ACC112 (cell line): ENCODE results near the gene ARHGEF39.

Source experiments
- H2AFZ ChIP-seq: fragments of 200-600 bp; sonication (generic); one replicate; pipeline ENCODE4 v1.6.0; 2017; ENCODE audit warnings: antibody characterized with exemption, low read length; ENCODE audit not compliant: unreplicated experiment
- H3K27ac ChIP-seq: fragments of 200-600 bp; sonication (generic); 2 replicates; pipeline ENCODE4 v1.5.1; 2014; ENCODE audit warnings: low read depth, mild to moderate bottlenecking, antibody characterized with exemption, low read length, moderate library complexity
- H3K27me3 ChIP-seq: fragments of 200-600 bp; sonication (generic); 2 replicates; pipeline ENCODE4 v1.6.1; 2014; ENCODE audit warnings: mild to moderate bottlenecking, antibody characterized with exemption, low read length, moderate library complexity, mixed read lengths; ENCODE audit not compliant: insufficient read depth
- H3K36me3 ChIP-seq: fragments of 200-600 bp; sonication (generic); 2 replicates; pipeline ENCODE4 v1.6.1; 2016; ENCODE audit warnings: mild to moderate bottlenecking, antibody characterized with exemption, low read length, moderate library complexity, mixed read lengths; ENCODE audit not compliant: insufficient read depth
- H3K4me1 ChIP-seq: fragments of 200-600 bp; sonication (generic); one replicate; pipeline ENCODE4 v1.6.1; 2016; ENCODE audit warnings: low read length, mixed read lengths; ENCODE audit not compliant: insufficient read depth, unreplicated experiment, control insufficient read depth
- H3K4me3 ChIP-seq: fragments of 200-600 bp; sonication (generic); 2 replicates; pipeline ENCODE4 v1.5.1; 2014; ENCODE audit warnings: mild to moderate bottlenecking, low read depth, low read length
- H3K79me2 ChIP-seq: fragments of 200-600 bp; sonication (generic); one replicate; pipeline ENCODE4 v1.6.0; 2016; ENCODE audit warnings: low read length; ENCODE audit not compliant: control insufficient read depth, unreplicated experiment, insufficient read depth

ARHGEF39 gene

DNA sequence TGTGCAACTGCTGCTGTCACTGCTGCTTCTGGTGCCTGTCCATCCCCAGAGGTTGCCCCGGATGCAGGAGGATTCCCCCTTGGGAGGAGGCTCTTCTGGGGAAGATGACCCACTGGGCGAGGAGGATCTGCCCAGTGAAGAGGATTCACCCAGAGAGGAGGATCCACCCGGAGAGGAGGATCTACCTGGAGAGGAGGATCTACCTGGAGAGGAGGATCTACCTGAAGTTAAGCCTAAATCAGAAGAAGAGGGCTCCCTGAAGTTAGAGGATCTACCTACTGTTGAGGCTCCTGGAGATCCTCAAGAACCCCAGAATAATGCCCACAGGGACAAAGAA, 9.0 kb upstream of the ARHGEF39 start:
- Histone ChIP-seq H3K4me1 (peaks cover 21% of the 10 kb centered on the region), H3K27ac (no peak overlapping the region), H3K79me2 (no peaks in the 10 kb centered on the region), H3K36me3 (no peaks in the 10 kb centered on the region), H3K27me3 (no peaks in the 10 kb centered on the region), H3K4me3 (peak overlapping the region; percentile 19), H2AFZ (no peak overlapping the region)

GRCh38 chr9:35673132-35674024, 8.4 kb upstream of the ARHGEF39 start, which contains the start of gene CA9:
Gene CA9, plus strand, starts transcription at chr9:35673928. Its CDS starts 32 bp downstream, at chr9:35673960.
- H3K4me1 ChIP-seq: peaks cover 21% of the 10 kb centered on the region
- H3K36me3 ChIP-seq: no peaks in the 10 kb centered on the region
- H3K27me3 ChIP-seq: no peaks in the 10 kb centered on the region
- no peak within 1 kb of the TSS for H3K27ac ChIP-seq
- no peaks in the 10 kb centered on the region for H3K79me2 ChIP-seq
- H2AFZ ChIP-seq: no peak within 1 kb of the TSS
- peak within 1 kb of the TSS; percentile 19 for H3K4me3 ChIP-seq

DNA sequence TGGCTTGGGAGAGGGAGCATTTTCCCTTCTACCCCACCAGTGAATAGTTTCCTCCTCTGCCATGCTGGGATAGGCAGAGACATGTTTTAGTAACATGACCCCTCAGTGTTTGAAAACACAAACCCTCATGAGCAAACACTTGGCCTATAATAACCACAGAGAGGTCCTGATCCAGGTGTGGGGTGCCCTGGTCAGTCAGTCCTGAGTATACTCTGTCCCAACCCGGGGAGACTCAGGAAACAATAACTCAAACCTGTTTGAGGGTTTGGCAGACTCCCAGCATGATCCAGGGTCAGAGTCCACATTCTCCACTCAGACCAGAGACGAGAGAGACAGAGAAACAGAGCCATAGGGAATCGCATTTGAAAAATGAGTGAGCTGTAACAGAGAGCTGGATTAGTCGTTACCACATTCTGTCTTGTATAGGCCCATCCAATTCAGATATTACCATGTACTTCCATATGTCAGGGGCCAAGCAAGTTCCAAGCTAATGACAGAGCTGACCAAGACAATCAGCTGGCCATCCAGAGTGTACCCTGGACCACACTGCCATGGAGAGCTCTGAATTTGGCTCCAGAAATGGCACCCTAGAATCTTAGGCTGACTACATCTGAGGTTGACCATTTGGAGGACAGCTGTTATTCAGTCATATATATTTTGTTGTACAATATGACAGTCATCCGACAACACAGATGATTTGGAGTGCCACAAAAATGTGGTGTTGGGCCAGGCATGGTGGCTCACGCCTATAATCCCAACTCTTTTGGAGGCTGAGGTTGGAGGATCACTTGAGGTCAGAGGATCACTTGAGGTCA, 4.5 kb upstream of the ARHGEF39 start:
- no peaks in the 10 kb centered on the region for H3K27me3 ChIP-seq
- H2AFZ ChIP-seq: no peak overlapping the region

GRCh38 chr9:35667939-35668338, 2.9 kb upstream of the ARHGEF39 start:
- Histone ChIP-seq H3K4me1 (peaks cover 34% of the 10 kb centered on the region), H3K79me2 (peaks cover 13% of the 10 kb centered on the region), H3K27me3 (no peaks in the 10 kb centered on the region), H3K36me3 (no peaks in the 10 kb centered on the region), H3K27ac (no peak overlapping the region), H3K4me3 (no peak overlapping the region), H2AFZ (no peak overlapping the region)

More for the DNA sequence above, 4.5 kb upstream of the ARHGEF39 start:
- peaks cover 4% of the 10 kb centered on the region for H3K79me2 ChIP-seq
- H3K27ac ChIP-seq: no peak overlapping the region
- peaks cover 24% of the 10 kb centered on the region for H3K4me1 ChIP-seq
- no peaks in the 10 kb centered on the region for H3K36me3 ChIP-seq
- H3K4me3 ChIP-seq: no peak overlapping the region

DNA sequence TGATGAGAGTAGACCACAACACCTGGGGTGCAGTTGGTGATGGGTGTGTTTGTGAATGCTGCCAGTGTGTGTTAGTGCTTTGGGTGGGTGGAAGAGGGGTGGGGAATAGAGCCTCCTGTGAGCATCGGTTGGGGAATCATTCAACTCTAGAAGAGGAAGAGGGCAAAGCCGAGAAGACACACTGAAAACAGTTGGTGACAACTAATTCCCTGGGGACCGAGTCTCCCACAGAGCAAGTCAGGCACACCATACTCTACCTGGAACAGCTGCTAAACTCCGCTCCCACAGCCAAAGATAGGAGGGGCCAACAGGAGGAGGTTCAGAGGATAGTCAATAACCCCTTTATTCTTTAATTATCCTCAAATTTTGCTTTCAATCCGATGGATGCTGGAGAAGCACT, 1.6 kb upstream of the ARHGEF39 start:
- Histone ChIP-seq H3K79me2 (peaks cover 15% of the 10 kb centered on the region), H3K27me3 (no peaks in the 10 kb centered on the region), H3K36me3 (no peaks in the 10 kb centered on the region), H3K27ac (no peak overlapping the region), H2AFZ (no peak overlapping the region), H3K4me3 (no peak overlapping the region), H3K4me1 (peaks cover 45% of the 10 kb centered on the region)

DNA sequence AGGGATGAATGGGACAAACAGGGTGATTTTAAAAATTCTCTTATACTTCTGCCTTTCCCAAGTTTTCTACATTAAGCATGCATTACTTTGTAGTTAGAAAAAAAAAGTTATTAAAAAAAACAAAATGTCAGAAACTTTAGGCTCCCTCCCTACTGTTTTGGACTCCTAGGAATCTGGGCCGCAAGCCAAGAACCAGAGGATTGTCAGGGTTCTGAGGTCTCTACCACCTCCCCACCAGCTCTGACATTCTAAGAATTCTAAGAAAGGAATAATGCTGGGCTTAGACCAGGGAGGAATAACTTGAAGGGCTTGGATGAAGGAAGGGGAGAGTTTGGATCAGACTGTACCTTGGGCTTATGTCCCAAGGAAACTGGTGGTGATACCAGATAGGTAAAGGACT, 1.1 kb upstream of the ARHGEF39 start:
- Histone ChIP-seq H3K4me1 (peaks cover 49% of the 10 kb centered on the region), H3K27ac (no peak overlapping the region), H3K4me3 (no peak overlapping the region), H3K36me3 (no peaks in the 10 kb centered on the region), H3K27me3 (no peaks in the 10 kb centered on the region), H2AFZ (no peak overlapping the region), H3K79me2 (peaks cover 18% of the 10 kb centered on the region)

DNA sequence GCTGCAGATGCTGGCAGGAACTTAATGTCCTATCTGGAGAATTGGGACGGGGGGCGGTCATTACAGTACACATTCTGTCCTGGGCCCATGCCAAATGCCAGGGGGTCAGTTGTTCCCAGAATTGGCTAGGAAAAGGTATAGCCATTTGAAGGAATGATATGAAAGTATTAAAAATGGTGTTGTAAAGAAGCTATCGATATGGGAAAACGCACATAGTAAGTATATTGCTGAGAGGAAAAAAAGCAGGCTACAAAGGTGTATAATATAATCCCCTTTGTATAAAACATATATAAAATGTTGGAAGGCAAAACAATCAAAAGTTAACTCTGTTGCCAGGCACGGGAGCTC, 450 bp upstream of the ARHGEF39 start:
- Histone ChIP-seq H2AFZ (peak overlapping the region; percentile 52), H3K36me3 (0 out of 2 replicates have a peak, but pooled peaks cover 3% of the 10 kb centered on the region), H3K4me1 (peaks cover 55% of the 10 kb centered on the region), H3K27ac (no peak overlapping the region), H3K79me2 (peaks cover 24% of the 10 kb centered on the region), H3K4me3 (peak overlapping the region; percentile 81), H3K27me3 (no peaks in the 10 kb centered on the region)

DNA sequence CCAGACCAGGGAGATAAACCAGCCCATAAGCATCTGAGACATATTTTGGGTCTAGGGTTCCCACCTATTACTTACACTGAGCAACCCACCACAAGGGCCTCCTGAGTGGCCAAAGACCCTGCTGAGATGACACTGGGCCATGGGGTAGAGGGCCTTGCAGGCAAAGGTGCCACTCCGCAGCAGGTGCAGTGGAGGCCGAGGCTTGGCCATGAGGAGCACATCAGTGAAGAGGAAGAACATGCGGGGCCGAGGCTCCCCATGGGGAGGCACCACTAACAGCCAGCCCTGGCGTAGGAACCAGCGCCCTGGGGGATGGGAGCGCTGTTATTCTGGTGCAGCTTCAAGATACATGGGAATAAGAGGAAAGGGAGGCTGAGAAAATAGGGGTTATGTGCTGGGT, 2.6 kb downstream of the ARHGEF39 start:
- H3K36me3 ChIP-seq: 0 out of 2 replicates have a peak, but pooled peaks cover 6% of the 10 kb centered on the region
- peaks cover 29% of the 10 kb centered on the region for H3K79me2 ChIP-seq
- peak overlapping the region; percentile 99; the same call in 1 of the 2 replicates for H3K27ac ChIP-seq
- no peaks in the 10 kb centered on the region for H3K27me3 ChIP-seq
- no peak overlapping the region for H3K4me3 ChIP-seq
- peaks cover 63% of the 10 kb centered on the region for H3K4me1 ChIP-seq
- no peak overlapping the region for H2AFZ ChIP-seq

- Histone ChIP-seq H3K27ac (peak overlapping the region; percentile 99), H3K79me2 (peaks cover 29% of the 10 kb centered on the region), H3K36me3 (0 out of 2 replicates have a peak, but pooled peaks cover 6% of the 10 kb centered on the region), H2AFZ (no peak overlapping the region), H3K27me3 (no peaks in the 10 kb centered on the region), H3K4me1 (peaks cover 69% of the 10 kb centered on the region), H3K4me3 (no peak overlapping the region)
Observed at GRCh38 chr9:35661756-35662350, 3.1 kb downstream of the ARHGEF39 start.

DNA sequence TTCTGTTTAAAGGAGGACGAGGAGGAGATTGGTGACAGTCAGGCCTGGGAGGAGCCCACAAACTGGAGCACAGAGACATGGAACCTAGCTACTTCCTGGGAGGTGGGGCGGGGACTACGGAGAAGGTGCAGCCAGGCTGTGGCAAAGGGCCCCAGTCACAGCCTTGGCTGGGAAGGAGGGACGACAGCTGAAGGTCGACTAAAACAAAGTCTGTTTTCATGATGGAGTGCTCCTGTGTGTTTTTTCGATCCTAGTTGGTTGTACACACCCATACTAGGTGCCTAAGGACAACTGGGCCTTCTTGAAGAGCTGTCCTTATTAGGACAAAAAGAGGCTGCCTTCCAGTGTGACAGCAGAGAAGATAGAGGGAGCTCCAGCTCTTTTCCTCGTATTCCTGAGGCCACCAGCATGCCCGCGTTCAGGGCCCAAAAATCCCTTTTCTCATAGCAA, 4.0 kb downstream of the ARHGEF39 start:
- Histone ChIP-seq H3K4me1 (peaks cover 65% of the 10 kb centered on the region), H3K4me3 (no peak overlapping the region), H3K27me3 (no peaks in the 10 kb centered on the region), H3K36me3 (0 out of 2 replicates have a peak, but pooled peaks cover 6% of the 10 kb centered on the region), H2AFZ (no peak overlapping the region), H3K79me2 (peaks cover 29% of the 10 kb centered on the region), H3K27ac (peak overlapping the region; percentile 99)
